Progenitor cell of endocrine pancreas (in vitro differentiated cells): ENCODE results near the gene BLNK. TPM values are rescaled to one million over a fixed set of nuclear protein-coding genes. Genes with fewer than 3 reads are reported as not detected.

ENCODE experiments used
- DNase-seq: peaks from one replicate; pipeline ENCODE4 v3.0.0; 2021; ENCODE audit warnings: low spot score; ENCODE audit not compliant: unreplicated experiment
- H3K27ac Mint-ChIP-seq: 2 replicates; pipeline ENCODE4 v1.8.0; 2021; ENCODE audit warnings: mild to moderate bottlenecking, moderate library complexity, mixed read lengths
- H3K27me3 Mint-ChIP-seq: 2 replicates; pipeline ENCODE4 v1.8.0; 2021; ENCODE audit warnings: mixed read lengths
- H3K36me3 Mint-ChIP-seq: 2 replicates; pipeline ENCODE4 v1.8.0; 2022; ENCODE audit warnings: mixed read lengths; ENCODE audit not compliant: insufficient read depth
- H3K4me1 Mint-ChIP-seq: 2 replicates; pipeline ENCODE4 v1.8.0; 2021; ENCODE audit warnings: low read depth, mixed read lengths
- H3K4me3 Mint-ChIP-seq: 2 replicates; pipeline ENCODE4 v1.8.0; 2021; ENCODE audit warnings: low read depth, mild to moderate bottlenecking, moderate library complexity, mixed read lengths
- H3K9me3 Mint-ChIP-seq: 2 replicates; pipeline ENCODE4 v1.8.0; 2021; ENCODE audit warnings: low read depth, mixed read lengths
- CTCF ChIP-seq: fragments of 200-600 bp; sonication (generic); IDR thresholded peaks from one replicate; pipeline ENCODE4 v1.5.0; 2021; ENCODE audit warnings: antibody characterized with exemption, mild to moderate bottlenecking; ENCODE audit not compliant: unreplicated experiment
- total RNA-seq: library from RNA; stranded (reverse); gene quantifications from 2 replicates; pipeline ENCODE4 v1.2.1, GENCODE V29; 2021

The BLNK gene
- total RNA-seq, 1 donor from 2014 or later = 1.6 TPM

- Mint-ChIP-seq H3K27me3 (no peaks in the 10 kb centered on the region), H3K36me3 (no peaks in the 10 kb centered on the region), H3K27ac (no peak overlapping the region), H3K9me3 (no peaks in the 10 kb centered on the region), H3K4me3 (no peak overlapping the region), H3K4me1 (peaks cover 16% of the 10 kb centered on the region)
- no peak for TF ChIP-seq CTCF
- no peak for DNase-seq
Measured at GRCh38 chr10:96266118-96266770, 5.1 kb downstream of the BLNK start.

- no peak for TF ChIP-seq CTCF
- H3K9me3 Mint-ChIP-seq = no peaks in the 10 kb centered on the region
- no peak overlapping the region for H3K27ac Mint-ChIP-seq
- H3K27me3 Mint-ChIP-seq = no peaks in the 10 kb centered on the region
- DNase-seq = no peak
- peaks cover 21% of the 10 kb centered on the region for H3K4me1 Mint-ChIP-seq
- H3K36me3 Mint-ChIP-seq = no peaks in the 10 kb centered on the region
- H3K4me3 Mint-ChIP-seq = no peak overlapping the region
Measured at GRCh38 chr10:96264938-96265337, 6.4 kb downstream of the BLNK start.

DNA sequence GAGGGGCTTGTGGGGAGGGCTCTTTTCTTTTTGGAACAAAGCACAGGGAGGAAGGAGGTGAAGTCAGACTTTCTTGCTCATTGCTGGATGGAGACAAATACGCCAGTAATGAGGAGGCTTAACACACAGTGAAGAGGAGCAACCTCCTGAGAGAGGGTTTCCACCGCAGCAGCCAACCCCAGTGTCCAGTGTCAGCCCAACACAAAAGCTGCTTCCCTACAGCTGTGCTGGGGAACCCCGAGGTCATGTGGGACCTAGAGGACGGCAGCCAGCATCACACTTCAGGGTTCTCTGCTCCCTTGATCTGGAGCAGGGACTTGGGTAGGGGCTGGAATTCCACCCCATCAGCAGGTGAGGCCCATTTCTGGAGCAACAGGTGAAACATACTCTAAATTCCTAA lies 7.7 kb downstream of the BLNK start:
- Mint-ChIP-seq H3K27me3 (no peaks in the 10 kb centered on the region), H3K4me3 (no peak overlapping the region), H3K4me1 (peaks cover 23% of the 10 kb centered on the region), H3K27ac (no peak overlapping the region), H3K9me3 (no peaks in the 10 kb centered on the region), H3K36me3 (no peaks in the 10 kb centered on the region)
- TF ChIP-seq CTCF = no peak
- DNase-seq = no peak

DNA sequence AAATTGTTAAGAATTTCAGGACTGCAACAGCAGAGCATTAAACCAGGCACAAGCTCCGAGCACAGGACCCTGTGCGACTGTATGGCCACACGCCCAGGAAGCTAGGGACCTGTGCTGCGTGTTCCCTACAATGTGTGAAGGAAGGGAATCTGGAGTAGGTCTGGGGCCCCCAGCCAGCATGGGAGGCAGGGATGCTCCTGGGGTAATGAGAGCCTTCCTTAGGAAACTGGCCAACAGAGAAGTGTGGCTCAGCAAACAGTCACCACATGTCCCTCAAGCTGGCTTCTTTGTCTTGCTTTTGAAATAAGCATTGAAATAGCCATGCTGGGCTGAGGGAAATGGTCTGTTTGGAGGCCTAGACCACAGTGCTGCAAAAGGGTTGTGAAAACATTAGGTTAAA lies 8.2 kb downstream of the BLNK start:
- no peak for TF ChIP-seq CTCF
- no peak overlapping the region for H3K4me3 Mint-ChIP-seq
- no peak overlapping the region for H3K27ac Mint-ChIP-seq
- no peak for DNase-seq
- H3K27me3 Mint-ChIP-seq = no peaks in the 10 kb centered on the region
- H3K4me1 Mint-ChIP-seq = peaks cover 23% of the 10 kb centered on the region
- no peaks in the 10 kb centered on the region for H3K36me3 Mint-ChIP-seq
- H3K9me3 Mint-ChIP-seq = no peaks in the 10 kb centered on the region

DNA sequence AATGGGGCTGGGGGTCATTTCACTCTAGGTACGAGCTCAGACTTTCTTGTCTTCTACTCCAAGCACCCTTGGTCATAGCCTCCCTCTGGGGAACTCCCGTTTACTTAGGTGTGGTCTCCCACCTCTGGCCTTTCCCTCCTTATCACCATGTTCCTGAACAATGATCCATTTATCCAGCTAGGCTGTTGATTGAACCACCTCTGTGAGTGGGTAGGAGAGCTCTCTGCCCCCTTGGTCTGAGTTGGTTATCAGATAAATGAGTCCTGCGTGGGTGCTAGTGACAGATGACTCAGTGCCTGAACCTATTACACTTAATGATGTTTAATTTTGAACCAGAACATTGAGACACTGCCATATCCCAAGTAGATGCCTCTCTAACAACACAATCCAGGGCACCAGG lies 9.4 kb downstream of the BLNK start:
- TF ChIP-seq CTCF = no peak
- H3K9me3 Mint-ChIP-seq = no peaks in the 10 kb centered on the region
- H3K27ac Mint-ChIP-seq = peak overlapping the region; percentile 47
- H3K27me3 Mint-ChIP-seq = no peaks in the 10 kb centered on the region
- H3K36me3 Mint-ChIP-seq = no peaks in the 10 kb centered on the region
- no peak overlapping the region for H3K4me3 Mint-ChIP-seq
- H3K4me1 Mint-ChIP-seq = peaks cover 20% of the 10 kb centered on the region
- no peak for DNase-seq
